Rectal smooth muscle tissue (tissue), 1 donor: Measurements from ENCODE around the gene SALL2.

Source experiments
- H3K27ac ChIP-seq: one replicate; pipeline ENCODE4 v1.7.0; 2013; ENCODE audit warnings: low read depth, low read length, inconsistent platforms
- H3K27me3 ChIP-seq: one replicate; pipeline ENCODE4 v1.7.0; 2013; ENCODE audit warnings: low read length; ENCODE audit not compliant: control insufficient read depth, insufficient read depth
- H3K36me3 ChIP-seq: one replicate; pipeline ENCODE4 v1.7.0; 2013; ENCODE audit warnings: low read length; ENCODE audit not compliant: control insufficient read depth, insufficient read depth
- H3K4me1 ChIP-seq: one replicate; pipeline ENCODE4 v1.7.0; 2013; ENCODE audit warnings: low read length; ENCODE audit not compliant: control insufficient read depth, insufficient read depth
- H3K4me3 ChIP-seq: one replicate; pipeline ENCODE4 v1.7.0; 2013; ENCODE audit warnings: low read length
- H3K9ac ChIP-seq: one replicate; pipeline ENCODE4 v1.7.0; 2013; ENCODE audit warnings: low read length

The SALL2 gene

GRCh38 chr14:21524575-21525490 lies 1.3 kb downstream of the SALL2 start:
- no peaks in the 10 kb centered on the region for H3K27me3 ChIP-seq
- H3K4me1 ChIP-seq, result no peaks in the 10 kb centered on the region
- H3K27ac ChIP-seq, result peak overlapping the region; percentile 52
- H3K36me3 ChIP-seq, result no peaks in the 10 kb centered on the region
- H3K4me3 ChIP-seq, result peak overlapping the region; percentile 77
- H3K9ac ChIP-seq, result no peak overlapping the region

DNA sequence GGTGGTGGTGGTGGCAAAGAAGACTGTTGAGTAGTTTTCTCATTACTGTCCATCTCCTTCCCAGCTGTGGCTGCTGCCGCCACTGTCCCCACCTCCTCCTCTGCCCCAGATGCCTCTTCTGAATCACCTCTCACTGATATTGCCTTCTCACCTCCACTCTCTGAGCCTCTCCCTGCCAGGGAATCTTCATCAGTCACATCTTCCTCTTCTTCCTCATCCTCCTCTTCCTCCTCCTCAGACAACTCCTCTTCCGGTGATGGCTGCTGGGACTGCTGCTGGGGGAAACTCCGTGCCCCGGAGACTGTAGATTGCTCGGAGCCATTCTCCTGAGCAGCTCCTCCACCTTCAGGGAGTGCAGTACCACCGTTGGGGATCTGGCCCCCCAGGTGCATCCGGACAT lies 2.9 kb downstream of the SALL2 start:
- H3K4me3 ChIP-seq, result no peak overlapping the region
- no peaks in the 10 kb centered on the region for H3K4me1 ChIP-seq
- H3K27ac ChIP-seq, result no peak overlapping the region
- no peaks in the 10 kb centered on the region for H3K36me3 ChIP-seq
- H3K9ac ChIP-seq, result no peak overlapping the region
- H3K27me3 ChIP-seq, result no peaks in the 10 kb centered on the region

DNA sequence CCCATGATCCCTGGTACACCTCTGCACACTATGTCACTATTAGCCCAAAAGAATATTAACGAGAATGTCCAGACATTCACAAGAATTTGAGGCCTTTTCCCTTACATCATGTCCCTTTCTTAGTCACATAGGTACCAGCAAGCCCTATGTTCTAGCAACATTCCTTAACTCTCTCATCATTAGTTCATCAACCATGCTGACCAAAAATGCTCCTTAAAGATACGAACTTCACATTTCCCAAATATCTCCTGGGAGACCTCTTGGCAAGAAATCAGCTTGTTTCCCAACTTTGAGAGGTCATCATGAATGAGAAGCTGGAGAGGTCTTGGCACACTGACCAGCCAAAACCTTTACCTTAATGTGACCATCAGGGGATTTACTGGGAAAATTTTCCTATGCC lies 4.6 kb downstream of the SALL2 start:
- H3K4me3 ChIP-seq, result no peak overlapping the region
- H3K4me1 ChIP-seq, result no peaks in the 10 kb centered on the region
- no peak overlapping the region for H3K9ac ChIP-seq
- no peaks in the 10 kb centered on the region for H3K36me3 ChIP-seq
- no peak overlapping the region for H3K27ac ChIP-seq
- no peaks in the 10 kb centered on the region for H3K27me3 ChIP-seq

DNA sequence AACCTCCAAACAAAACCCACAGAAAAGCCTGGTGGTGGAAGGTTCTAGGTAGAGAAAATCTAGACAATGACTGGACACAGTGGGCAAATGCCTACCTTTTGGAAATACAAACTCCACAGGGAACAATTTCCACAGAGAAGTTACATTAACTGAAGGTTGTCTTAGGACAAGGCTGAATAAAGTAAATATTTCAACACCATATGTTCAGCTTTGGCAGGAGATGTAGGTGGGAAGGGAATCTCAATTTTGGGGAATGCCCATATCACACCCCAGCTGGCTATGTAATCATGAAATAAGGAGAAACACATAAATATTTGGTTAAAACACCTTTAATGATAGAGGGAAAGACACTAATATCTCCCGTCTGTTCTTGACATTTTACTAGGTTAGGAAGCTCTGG lies 5.4 kb downstream of the SALL2 start:
- Histone ChIP-seq H3K4me1 (no peaks in the 10 kb centered on the region), H3K36me3 (no peaks in the 10 kb centered on the region), H3K4me3 (no peak overlapping the region), H3K27me3 (no peaks in the 10 kb centered on the region), H3K27ac (no peak overlapping the region), H3K9ac (no peak overlapping the region)

DNA sequence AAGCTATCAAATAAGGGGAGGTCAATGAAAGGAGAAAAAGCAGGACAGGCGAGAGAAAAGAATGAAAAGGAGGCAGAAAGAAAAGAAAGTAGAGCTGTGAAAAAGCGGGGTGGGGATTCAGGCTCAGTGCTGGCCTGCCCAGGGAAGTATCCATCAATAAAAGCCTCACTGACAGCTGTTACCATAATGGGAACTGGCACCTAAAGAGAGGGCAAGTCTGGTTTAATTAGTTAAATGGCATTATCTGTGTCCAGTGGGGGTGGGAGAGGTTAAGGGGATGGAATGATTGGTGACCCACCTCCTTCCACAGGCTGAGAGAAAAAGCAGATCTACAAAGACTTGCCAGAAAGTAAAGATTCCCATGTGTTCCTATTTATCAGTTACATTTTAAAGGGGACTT lies 7.4 kb downstream of the SALL2 start:
- Histone ChIP-seq H3K4me1 (no peaks in the 10 kb centered on the region), H3K9ac (no peak overlapping the region), H3K36me3 (no peaks in the 10 kb centered on the region), H3K27ac (no peak overlapping the region), H3K27me3 (no peaks in the 10 kb centered on the region), H3K4me3 (no peak overlapping the region)

DNA sequence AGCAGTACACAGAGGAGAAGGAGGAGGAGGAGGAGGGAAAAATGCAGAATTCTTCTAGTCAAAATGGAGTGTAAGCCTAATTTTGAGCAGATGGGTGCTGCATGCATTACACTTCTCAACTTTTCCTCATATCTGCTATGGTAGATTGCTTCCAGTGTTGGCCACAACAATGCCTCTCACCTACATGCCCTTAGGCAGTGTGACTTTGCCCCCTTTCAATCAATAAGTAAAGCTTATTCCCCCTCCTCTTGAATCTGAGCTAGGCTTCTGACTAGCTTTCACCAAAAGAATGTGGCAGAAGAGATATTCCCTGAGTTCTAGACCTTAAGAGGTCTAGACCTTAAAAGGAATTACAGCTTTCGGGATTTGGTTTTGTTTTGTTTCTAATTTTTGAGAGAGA lies 11.8 kb downstream of the SALL2 start:
- Histone ChIP-seq H3K27me3 (no peaks in the 10 kb centered on the region), H3K9ac (no peak overlapping the region)

DNA sequence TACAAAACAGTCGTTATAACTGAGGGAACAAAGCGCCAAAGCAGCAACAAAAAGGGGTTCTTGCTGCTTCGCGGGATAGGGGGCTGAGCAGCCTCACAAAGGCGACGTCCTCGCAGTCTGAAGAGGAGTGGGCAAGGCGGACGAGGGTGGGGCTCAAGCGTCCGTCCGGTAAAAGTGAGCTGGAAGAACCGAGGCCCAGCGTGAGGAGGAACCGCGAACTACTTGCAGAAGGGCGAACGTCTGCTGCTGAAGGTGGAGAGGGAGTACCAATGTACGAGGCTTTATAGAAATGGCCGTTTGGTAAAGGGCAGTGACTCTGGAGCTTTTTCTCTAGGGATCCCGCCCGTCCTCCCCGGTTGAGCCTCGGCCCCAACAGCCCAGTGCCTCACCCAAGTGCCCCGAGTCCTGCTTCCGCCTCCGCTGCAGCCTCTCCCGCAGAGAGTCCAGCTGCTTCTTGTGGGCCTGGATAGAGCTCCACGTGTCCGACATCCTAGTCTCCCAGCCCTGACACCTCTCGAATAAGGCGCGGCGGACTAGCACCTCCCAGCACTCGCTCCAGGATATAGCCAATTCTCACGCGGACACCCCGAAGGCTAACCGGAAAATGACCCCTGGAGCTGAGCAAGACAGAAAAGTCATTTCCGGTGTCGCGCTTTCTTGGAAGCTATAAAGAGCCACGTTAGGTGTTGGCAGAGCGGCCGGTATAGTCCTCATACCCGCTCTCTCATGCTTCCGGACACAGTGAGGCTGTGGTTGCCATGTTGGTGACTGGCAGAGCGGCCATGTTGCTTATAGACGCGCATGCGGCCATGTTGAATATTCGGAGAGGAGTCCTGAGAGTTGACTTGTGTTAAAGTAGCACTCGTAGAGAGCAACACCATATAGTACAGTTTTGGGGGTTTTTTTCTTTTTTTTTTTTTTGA lies 15.2 kb downstream of the SALL2 start, which contains the start of gene METTL3:
TSS of gene METTL3 (minus strand) at position 606 of the 923 bp plus-strand sequence. CDS start at position 489, 117 bp downstream.
- H3K27me3 ChIP-seq, result no peaks in the 10 kb centered on the region
- peak within 1 kb of the TSS; percentile 86 for H3K4me3 ChIP-seq
- no peaks in the 10 kb centered on the region for H3K36me3 ChIP-seq
- peak within 1 kb of the TSS; percentile 83 for H3K27ac ChIP-seq
- H3K9ac ChIP-seq, result peak within 1 kb of the TSS; percentile 81
- peaks cover 8% of the 10 kb centered on the region for H3K4me1 ChIP-seq

More for the DNA sequence above, 11.8 kb downstream of the SALL2 start:
- H3K27ac ChIP-seq, result no peak overlapping the region
- H3K36me3 ChIP-seq, result no peaks in the 10 kb centered on the region
- H3K4me3 ChIP-seq, result no peak overlapping the region
- H3K4me1 ChIP-seq, result peaks cover 8% of the 10 kb centered on the region

DNA sequence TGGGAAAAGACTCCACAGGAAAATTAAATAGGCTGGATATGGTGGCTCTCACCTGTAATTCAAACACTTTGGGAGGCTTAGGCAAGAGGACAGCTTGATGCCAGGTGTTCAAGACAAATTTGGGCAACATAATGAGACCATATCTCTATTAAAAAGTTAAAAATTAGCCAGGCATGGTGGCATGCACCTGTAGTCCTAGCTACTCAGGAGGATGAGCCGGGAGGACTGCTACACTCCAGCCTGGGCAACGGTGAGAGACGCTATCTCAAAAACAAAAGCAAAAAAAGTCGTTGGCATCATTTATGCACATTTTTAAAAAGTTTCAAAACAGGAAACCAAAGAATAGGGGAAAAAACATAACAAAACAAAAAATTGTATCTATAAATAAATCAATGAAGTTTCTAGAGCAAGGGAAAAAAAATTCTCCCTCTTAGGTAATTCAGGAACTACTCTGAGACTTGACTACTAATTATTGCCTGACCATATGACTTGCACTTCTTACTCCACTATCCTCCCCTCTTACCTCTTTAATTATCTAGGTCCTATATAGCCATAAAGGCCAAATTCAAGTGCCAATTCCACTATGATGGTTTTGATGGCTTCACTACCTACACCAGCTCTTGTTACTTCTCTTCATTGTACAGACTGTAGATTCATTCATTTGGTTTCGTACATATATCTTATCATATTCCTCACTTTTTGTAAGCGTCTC lies 16.6 kb downstream of the SALL2 start:
- peak overlapping the region; percentile 86 for H3K4me3 ChIP-seq

GRCh38 chr14:21506557-21506956 lies 19.6 kb downstream of the SALL2 start:
- H3K27me3 ChIP-seq, result no peaks in the 10 kb centered on the region
- peaks cover 9% of the 10 kb centered on the region for H3K36me3 ChIP-seq
- no peak overlapping the region for H3K4me3 ChIP-seq
- no peak overlapping the region for H3K27ac ChIP-seq
- H3K4me1 ChIP-seq, result peaks cover 8% of the 10 kb centered on the region
- no peak overlapping the region for H3K9ac ChIP-seq

More for the DNA sequence above, 16.6 kb downstream of the SALL2 start:
- Histone ChIP-seq H3K36me3 (no peaks in the 10 kb centered on the region), H3K27ac (no peak overlapping the region), H3K27me3 (no peaks in the 10 kb centered on the region), H3K4me1 (peaks cover 8% of the 10 kb centered on the region), H3K9ac (no peak overlapping the region)

DNA sequence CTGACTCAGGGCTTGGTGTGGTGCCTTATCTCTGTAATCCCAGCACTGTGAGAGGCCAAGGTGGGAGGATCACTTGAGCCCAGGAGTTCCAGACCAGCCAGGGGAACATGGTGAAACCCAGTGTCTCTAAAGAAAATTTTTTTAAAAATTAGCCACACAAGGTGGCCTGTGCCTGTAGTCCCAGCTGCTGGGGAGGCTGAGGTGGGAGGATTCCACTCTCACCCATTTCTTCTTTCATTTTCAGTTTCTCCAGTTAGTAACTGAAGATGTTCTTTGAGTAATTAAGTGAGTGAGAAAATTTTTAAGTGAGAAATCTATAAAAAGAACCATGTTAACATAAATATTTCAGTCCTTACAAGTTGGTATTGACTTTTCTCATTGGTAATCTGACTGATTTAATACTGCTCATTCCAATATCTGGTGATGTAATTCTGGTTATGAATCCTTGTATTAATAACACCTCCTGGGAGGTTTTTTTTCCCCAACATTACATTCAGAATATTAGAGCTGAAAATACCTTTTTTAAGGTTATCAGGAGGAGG lies 21.1 kb downstream of the SALL2 start:
- no peak overlapping the region for H3K4me3 ChIP-seq
- H3K9ac ChIP-seq, result no peak overlapping the region
- H3K36me3 ChIP-seq, result peaks cover 9% of the 10 kb centered on the region
- no peaks in the 10 kb centered on the region for H3K27me3 ChIP-seq
- no peak overlapping the region for H3K27ac ChIP-seq
- peaks cover 4% of the 10 kb centered on the region for H3K4me1 ChIP-seq

GRCh38 chr14:21503376-21503775 lies 22.8 kb downstream of the SALL2 start:
- no peak overlapping the region for H3K9ac ChIP-seq
- H3K4me1 ChIP-seq, result no peaks in the 10 kb centered on the region
- no peak overlapping the region for H3K4me3 ChIP-seq
- peaks cover 12% of the 10 kb centered on the region for H3K36me3 ChIP-seq
- H3K27me3 ChIP-seq, result no peaks in the 10 kb centered on the region
- no peak overlapping the region for H3K27ac ChIP-seq
